GM19351 (cell line): ENCODE results near the gene ALDH5A1.

Source experiments
- ATAC-seq: cut with Tn5 transposase; IDR thresholded peaks from one replicate; pipeline ENCODE4 v1.9.1; 2021; ENCODE audit warnings: mild to moderate bottlenecking, moderate library complexity; ENCODE audit not compliant: unreplicated experiment

ALDH5A1 gene

DNA sequence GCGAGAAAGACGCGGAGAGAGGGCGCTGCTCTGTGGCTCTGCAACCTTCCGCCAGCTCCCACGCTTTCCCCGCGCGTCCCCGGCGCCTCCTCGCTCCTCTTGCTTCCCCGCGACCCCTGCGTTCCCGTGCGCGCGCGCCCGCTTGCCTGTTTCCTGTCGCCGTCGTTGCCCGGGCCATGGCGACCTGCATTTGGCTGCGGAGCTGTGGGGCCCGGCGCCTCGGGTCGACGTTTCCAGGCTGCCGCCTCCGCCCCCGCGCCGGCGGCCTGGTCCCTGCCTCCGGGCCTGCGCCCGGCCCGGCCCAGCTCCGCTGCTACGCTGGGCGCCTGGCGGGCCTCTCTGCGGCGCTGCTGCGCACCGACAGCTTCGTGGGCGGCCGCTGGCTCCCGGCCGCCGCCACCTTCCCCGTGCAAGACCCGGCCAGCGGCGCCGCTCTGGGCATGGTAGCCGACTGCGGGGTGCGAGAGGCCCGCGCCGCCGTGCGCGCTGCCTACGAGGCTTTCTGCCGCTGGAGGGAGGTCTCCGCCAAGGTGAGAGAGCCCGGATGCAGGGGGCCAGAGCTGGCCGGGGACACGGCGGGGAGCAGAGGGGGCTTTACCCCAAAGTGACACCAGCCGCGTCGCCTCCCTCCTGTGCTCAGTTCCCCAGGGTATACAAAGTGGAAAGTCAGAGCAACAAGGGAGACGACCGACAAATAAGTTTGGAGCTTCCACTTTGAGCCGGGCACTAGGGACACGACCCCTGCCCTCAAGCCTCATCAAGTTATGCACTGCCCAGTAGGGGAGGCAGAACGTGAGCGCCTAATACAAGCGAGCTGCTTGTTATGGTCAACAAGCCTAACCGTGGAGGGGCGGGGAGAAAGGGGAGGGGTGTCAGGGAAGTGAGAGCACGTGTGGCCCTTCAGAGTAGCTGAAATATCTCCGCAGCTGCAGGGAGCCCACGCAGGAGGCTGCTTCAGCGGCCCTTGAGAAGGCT lies at the start of gene ALDH5A1:
TSS of gene ALDH5A1 (plus strand) at position 149 of the 975 bp plus-strand sequence. CDS start at position 177, 28 bp downstream.
- ATAC-seq: peak; percentile 65

GRCh38 chr6:24445704-24446103 lies 49.1 kb upstream of the ALDH5A1 start:
- no peak for ATAC-seq

DNA sequence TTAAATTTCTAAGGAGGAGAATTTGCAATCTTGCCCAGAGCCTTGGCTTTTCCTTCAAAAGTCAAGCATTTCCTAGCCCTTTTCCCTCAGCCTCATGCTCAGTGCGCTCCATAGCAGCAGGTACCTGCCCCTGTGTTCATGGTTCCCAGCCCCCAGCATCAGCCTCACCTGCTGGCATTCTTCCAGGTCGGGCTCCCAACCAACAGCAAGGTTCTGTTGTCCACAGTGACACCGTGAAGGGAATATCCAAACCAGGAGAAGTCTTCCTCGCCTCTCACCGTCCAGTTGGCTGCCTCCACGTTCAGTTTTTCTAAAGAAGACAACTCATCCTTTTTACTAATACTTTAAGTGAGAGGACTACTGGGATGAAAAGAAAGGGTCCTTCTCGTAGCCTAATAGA lies 48.1 kb upstream of the ALDH5A1 start:
- no peak for ATAC-seq

- ATAC-seq: no peak
These were observed 46.4 kb upstream of the ALDH5A1 start for GRCh38 chr6:24448396-24448795.

GRCh38 chr6:24448828-24449525 lies 45.8 kb upstream of the ALDH5A1 start:
- no peak for ATAC-seq

- ATAC-seq: no peak
These were observed 43.0 kb upstream of the ALDH5A1 start for GRCh38 chr6:24451581-24452388.

GRCh38 chr6:24453921-24454320 lies 40.8 kb upstream of the ALDH5A1 start:
- ATAC-seq: no peak

- no peak for ATAC-seq
These were observed 40.3 kb upstream of the ALDH5A1 start for GRCh38 chr6:24454452-24454851.

GRCh38 chr6:24455061-24455460 lies 39.7 kb upstream of the ALDH5A1 start:
- no peak for ATAC-seq

GRCh38 chr6:24458134-24458533 lies 36.6 kb upstream of the ALDH5A1 start:
- no peak for ATAC-seq

GRCh38 chr6:24458941-24459340 lies 35.8 kb upstream of the ALDH5A1 start:
- ATAC-seq: no peak

DNA sequence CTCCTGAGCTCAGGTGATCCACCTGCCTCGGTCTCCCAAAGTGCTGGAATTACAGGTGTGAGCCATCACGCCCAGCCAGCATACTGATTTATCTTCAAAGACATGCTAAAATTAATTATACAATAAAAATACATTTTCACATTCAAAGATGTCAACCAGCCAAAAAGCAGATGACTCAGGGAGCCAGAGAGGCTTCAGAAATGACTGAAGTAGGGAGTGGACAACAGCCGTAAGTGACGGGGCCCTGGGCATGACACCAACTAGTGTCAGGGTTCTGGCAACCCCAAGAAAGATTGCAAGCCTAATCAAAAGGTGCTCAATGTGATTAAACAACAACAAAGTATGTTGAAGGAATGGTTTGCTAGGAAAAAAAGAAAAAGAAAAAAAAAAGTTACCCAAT lies 33.8 kb upstream of the ALDH5A1 start:
- no peak for ATAC-seq

DNA sequence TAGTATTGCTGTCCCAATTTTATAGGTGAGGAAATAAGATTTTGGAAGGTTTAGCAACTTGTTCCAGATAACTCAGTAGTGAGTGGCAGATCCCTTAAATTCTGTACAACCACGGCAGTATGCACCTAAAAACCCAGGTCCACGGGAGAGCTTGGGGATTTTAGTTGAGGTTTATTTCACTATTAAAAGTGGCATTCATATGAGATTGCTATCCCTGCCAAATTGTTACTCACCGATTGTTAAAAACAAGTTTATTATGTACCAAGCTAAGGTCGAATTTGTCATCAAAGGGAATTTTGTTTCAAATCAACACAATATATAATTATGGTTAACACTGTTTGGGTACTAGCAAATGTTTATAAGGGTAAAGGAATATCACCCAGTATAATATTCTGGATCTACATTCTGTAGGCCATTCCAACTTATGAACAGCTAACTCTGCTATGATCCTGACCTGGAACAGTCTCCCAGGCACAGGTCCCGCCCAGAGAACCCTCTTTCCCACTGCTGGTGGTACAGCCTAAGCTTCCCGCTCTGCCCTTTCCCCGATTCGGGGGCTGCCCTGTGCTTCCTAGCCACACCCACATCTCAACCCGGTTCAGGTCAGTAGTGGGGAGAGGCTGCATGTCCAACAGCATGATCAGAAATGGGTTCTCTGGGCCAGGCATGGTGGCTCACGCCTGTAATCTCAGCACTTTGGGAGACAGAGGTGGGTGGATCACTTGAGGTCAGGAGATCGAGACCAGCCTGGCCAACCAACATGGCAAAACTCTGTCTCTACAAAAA lies 30.3 kb upstream of the ALDH5A1 start:
- no peak for ATAC-seq

GRCh38 chr6:24469811-24470210 lies 25.0 kb upstream of the ALDH5A1 start:
- ATAC-seq: no peak

DNA sequence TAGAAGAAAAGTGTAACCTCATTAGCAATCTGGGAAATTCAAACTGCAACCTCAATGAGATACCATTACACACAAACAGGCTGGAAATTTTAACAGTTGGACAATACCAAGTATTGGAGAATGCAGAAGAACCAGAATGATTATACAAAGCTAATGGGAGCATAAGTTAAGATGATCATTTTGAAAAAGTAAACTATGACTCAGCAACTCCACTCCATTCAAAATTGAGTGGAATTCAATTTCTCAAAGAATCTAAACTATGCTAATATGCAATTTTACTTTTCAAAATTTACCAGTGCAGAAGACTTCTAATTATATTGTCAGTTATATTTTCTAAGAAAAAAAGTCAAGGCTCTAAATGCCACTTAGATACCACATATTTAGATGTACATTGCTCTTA lies 22.6 kb upstream of the ALDH5A1 start:
- no peak for ATAC-seq

DNA sequence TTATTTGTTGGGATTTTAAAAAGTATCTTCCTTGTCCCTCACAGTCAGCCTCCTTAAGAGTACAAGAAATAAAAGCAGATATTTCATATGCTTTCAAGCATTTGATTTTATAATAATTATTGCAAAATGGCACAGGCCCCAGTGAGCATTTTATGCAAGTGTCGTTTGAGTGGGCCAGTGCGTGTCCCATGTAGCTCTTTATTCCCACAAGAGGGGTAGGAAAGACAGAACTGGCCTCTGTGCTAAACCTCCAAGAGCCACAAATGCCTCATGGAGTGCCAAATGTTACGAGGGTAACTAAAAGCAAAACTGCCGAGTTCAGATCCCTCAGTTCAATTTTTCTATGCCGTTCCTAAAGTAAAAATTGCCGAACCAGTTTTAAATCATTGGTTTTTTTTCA lies 18.1 kb upstream of the ALDH5A1 start:
- no peak for ATAC-seq

GRCh38 chr6:24477070-24477469 lies 17.7 kb upstream of the ALDH5A1 start:
- ATAC-seq: no peak

- ATAC-seq: no peak
These were observed 15.9 kb upstream of the ALDH5A1 start for GRCh38 chr6:24478903-24479302.

GRCh38 chr6:24480705-24481104 lies 14.1 kb upstream of the ALDH5A1 start:
- no peak for ATAC-seq

- no peak for ATAC-seq
These were observed 13.3 kb upstream of the ALDH5A1 start for GRCh38 chr6:24481449-24481848.
